GM19193 (cell line): ENCODE results near the gene SHROOM2.

Experiments
- POLR2A ChIP-seq: IDR thresholded peaks from 4 replicates; pipeline ENCODE4 v1.6.1; 2011; ENCODE audit not compliant: insufficient read depth, insufficient read length; ENCODE audit errors: extremely low read depth

SHROOM2 gene

GRCh38 chrX:9926002-9926401, 139.8 kb downstream of the SHROOM2 start:
- no peak for TF ChIP-seq POLR2A

- no peak for TF ChIP-seq POLR2A
These were observed 141.7 kb downstream of the SHROOM2 start for GRCh38 chrX:9927698-9928482.

- TF ChIP-seq POLR2A, result no peak
These were observed 149.2 kb downstream of the SHROOM2 start for GRCh38 chrX:9935436-9935835.

- TF ChIP-seq POLR2A, result no peak
These were observed 151.5 kb downstream of the SHROOM2 start for GRCh38 chrX:9937761-9938160.

- no peak for TF ChIP-seq POLR2A
These were observed 152.3 kb downstream of the SHROOM2 start for GRCh38 chrX:9938516-9938915.

GRCh38 chrX:9940421-9940820, 154.2 kb downstream of the SHROOM2 start:
- TF ChIP-seq POLR2A, result no peak

- TF ChIP-seq POLR2A, result no peak
These were observed 155.9 kb downstream of the SHROOM2 start for GRCh38 chrX:9942086-9942485.

- TF ChIP-seq POLR2A, result no peak
These were observed 157.2 kb downstream of the SHROOM2 start for GRCh38 chrX:9943420-9943819.

- TF ChIP-seq POLR2A, result no peak
These were observed 161.0 kb downstream of the SHROOM2 start for GRCh38 chrX:9947131-9947794.

- no peak for TF ChIP-seq POLR2A
These were observed 162.2 kb downstream of the SHROOM2 start for GRCh38 chrX:9948406-9948805.

GRCh38 chrX:9952300-9952699, 166.1 kb downstream of the SHROOM2 start:
- TF ChIP-seq POLR2A, result no peak

- TF ChIP-seq POLR2A, result no peak
These were observed 167.2 kb downstream of the SHROOM2 start for GRCh38 chrX:9953396-9953795.

- TF ChIP-seq POLR2A, result no peak
These were observed 169.3 kb downstream of the SHROOM2 start for GRCh38 chrX:9955506-9955905.

- TF ChIP-seq POLR2A, result no peak
These were observed 171.5 kb downstream of the SHROOM2 start for GRCh38 chrX:9957743-9958142.

GRCh38 chrX:9958183-9958582, 172.0 kb downstream of the SHROOM2 start:
- TF ChIP-seq POLR2A, result no peak

GRCh38 chrX:9961750-9962149, 175.5 kb downstream of the SHROOM2 start:
- no peak for TF ChIP-seq POLR2A
